ENCODE results near the gene GPR160. TPM values are rescaled to one million over a fixed set of nuclear protein-coding genes. Genes with fewer than 3 reads are reported as not detected.

The GPR160 gene
- total and polyA plus RNA-seq, 10 donors: 17.1 to 52.2 (median 25.2) TPM

DNA sequence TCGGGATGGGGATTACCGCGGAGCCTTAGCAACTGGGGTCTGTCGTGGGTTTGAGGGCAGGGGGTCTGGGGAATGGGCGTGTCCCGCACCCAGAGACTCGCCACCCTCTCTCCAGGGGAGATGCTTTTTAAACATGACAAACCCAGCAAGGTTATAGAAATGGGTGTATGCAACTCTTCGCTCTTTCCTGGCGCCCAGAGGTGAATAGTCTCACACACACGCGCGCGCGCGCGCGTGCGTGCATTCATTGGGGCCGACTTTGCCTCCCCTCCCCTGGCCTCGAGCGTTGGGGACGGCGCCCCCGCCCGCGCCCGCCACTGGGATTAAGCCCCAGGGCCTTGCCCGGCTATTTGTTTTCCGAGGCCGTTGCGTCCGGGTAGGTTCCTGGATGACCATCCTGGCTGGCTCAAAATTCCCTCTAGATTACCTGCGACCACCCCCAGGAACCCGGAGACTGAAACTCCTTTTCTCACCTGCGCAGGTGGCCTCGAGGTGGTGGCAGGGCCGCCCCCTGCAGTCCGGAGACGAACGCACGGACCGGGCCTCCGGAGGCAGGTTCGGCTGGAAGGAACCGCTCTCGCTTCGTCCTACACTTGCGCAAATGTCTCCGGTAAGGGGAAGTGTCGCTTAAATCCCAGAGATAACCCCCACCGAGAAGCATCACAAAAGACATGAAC is 777 bp downstream of the GPR160 start:
- Histone ChIP-seq H3K27ac (peak overlapping the region; percentile 57 to 97 (median 90)), H3K9me3 (no peaks in the 10 kb centered on the region), H3K36me3 (no peaks in the 10 kb centered on the region), H3K4me3 (peak overlapping the region; percentile 69 to 89 (median 79)), H3K27me3 (replicated peaks in 1 of 7) (peaks cover 0 to 18% (median 0%) of the 10 kb centered on the region in 7 donors), H3K4me1 (peaks cover 8 to 56% (median 24%) of the 10 kb centered on the region in 6 donors)
- intact Hi-C loops (cut with DNase I; ENCODE audit: low total_unique reads): no loop called here
- DNase-seq: peak; percentile 92
- TF ChIP-seq POLR2A (IDR thresholded peaks at IDR 0.05) (no peak), POLR2AphosphoS5 (IDR thresholded peaks at IDR 0.05) (peak; percentile 66 to 79 (median 70))
- TF ChIP-seq, protein P1, sequence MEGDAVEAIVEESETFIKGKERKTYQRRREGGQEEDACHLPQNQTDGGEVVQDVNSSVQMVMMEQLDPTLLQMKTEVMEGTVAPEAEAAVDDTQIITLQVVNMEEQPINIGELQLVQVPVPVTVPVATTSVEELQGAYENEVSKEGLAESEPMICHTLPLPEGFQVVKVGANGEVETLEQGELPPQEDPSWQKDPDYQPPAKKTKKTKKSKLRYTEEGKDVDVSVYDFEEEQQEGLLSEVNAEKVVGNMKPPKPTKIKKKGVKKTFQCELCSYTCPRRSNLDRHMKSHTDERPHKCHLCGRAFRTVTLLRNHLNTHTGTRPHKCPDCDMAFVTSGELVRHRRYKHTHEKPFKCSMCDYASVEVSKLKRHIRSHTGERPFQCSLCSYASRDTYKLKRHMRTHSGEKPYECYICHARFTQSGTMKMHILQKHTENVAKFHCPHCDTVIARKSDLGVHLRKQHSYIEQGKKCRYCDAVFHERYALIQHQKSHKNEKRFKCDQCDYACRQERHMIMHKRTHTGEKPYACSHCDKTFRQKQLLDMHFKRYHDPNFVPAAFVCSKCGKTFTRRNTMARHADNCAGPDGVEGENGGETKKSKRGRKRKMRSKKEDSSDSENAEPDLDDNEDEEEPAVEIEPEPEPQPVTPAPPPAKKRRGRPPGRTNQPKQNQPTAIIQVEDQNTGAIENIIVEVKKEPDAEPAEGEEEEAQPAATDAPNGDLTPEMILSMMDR (IDR thresholded peaks at IDR 0.05 in 8 of 11, conservative IDR thresholded peaks at IDR 0.05 in 3 of 11): peak in 9 of 11 experiments; percentile 15 to 52 (median 40)
- 1 to 5% (median 2%) methylated on average over 30 to 51 of the region's 51 CpGs for WGBS, 5 donors

DNA sequence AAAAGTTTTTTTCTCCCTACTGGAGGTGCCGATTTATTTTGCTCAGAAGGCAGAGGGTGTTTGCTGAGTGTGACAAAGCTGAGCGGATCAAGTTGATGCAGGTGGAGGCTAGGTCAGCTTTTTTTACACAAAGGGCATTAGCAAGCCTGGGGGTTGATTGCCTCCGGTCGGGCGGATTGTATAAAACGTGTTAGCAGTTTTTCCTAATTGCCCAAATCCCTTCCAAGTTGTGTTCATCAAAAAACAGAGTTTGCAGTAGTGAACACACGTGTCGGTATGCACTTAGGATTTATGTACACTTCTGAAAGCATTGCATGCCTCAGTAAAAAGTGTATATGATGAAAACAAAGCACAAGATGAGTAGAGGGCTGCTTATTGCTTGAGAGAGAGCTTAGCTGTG is 2.6 kb downstream of the GPR160 start:
- no peaks in the 10 kb centered on the region for H3K9me3 ChIP-seq
- H3K4me3 ChIP-seq: peak overlapping the region in 1 of 8 donors; percentile 89
- TF ChIP-seq, protein P1 (IDR thresholded peaks at IDR 0.05 in 8 of 11, conservative IDR thresholded peaks at IDR 0.05 in 3 of 11): no peak
- TF ChIP-seq POLR2A (IDR thresholded peaks at IDR 0.05): no peak
- no peak for TF ChIP-seq POLR2AphosphoS5 (IDR thresholded peaks at IDR 0.05)
- no peak for DNase-seq
- no peaks in the 10 kb centered on the region for H3K36me3 ChIP-seq
- peaks cover 8 to 66% (median 33%) of the 10 kb centered on the region in 6 donors for H3K4me1 ChIP-seq
- no peak overlapping the region for H3K27ac ChIP-seq
- 60 to 76% (median 69%) methylated on average over 8 of the region's 8 CpGs for whole genome bisulfite sequencing, 5 donors
- H3K27me3 ChIP-seq (replicated peaks in 1 of 7): peaks cover 0 to 18% (median 0%) of the 10 kb centered on the region in 7 donors
- intact Hi-C loops (cut with DNase I; ENCODE audit: low total_unique reads): no loop called here

DNA sequence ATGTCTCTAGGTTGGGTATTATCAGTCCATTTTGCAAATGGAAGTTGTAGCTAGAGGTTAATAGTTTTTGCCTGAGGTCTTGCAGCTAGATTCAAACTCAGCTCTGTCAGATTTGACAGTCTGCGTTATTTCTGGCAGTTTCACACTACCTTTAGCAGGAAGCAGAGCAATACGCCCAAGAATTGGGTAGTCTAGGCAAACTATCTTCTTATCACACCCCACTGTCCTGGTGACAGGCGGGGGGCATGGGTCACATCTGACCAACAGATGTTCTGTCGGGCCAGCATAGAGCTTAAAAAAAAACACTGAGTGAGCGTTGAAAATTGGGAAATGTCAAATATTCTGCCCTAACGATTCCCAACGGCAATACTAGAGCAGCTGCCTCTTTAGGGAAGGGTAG is 5.7 kb downstream of the GPR160 start:
- no peaks in the 10 kb centered on the region for H3K9me3 ChIP-seq
- 54 to 80% (median 72%) methylated on average over 7 of the region's 7 CpGs for WGBS, 5 donors
- no peaks in the 10 kb centered on the region for H3K36me3 ChIP-seq
- no peak overlapping the region for H3K4me3 ChIP-seq
- H3K4me1 ChIP-seq: peaks cover 3 to 67% (median 35%) of the 10 kb centered on the region in 6 donors
- H3K27ac ChIP-seq: peak overlapping the region in 3 of 8 donors; percentile 34 to 86 (median 85)
- peaks cover 0 to 5% (median 0%) of the 10 kb centered on the region in 7 donors for H3K27me3 ChIP-seq (replicated peaks in 1 of 7)
- intact Hi-C loops (cut with DNase I; ENCODE audit: low total_unique reads): no loop called here
- TF ChIP-seq POLR2AphosphoS5 (IDR thresholded peaks at IDR 0.05) (no peak), POLR2A (IDR thresholded peaks at IDR 0.05) (no peak)
- TF ChIP-seq, protein P1 (IDR thresholded peaks at IDR 0.05 in 8 of 11, conservative IDR thresholded peaks at IDR 0.05 in 3 of 11): no peak
- no peak for DNase-seq

- Histone ChIP-seq H3K27ac (peak overlapping the region in 7 of 8 donors; percentile 71 to 88 (median 78)), H3K36me3 (no peaks in the 10 kb centered on the region), H3K9me3 (no peaks in the 10 kb centered on the region), H3K27me3 (replicated peaks in 1 of 7) (no peaks in the 10 kb centered on the region), H3K4me1 (peaks cover 0 to 64% (median 27%) of the 10 kb centered on the region in 6 donors), H3K4me3 (peak overlapping the region in 1 of 8 donors; percentile 47)
- TF ChIP-seq, protein P1 (IDR thresholded peaks at IDR 0.05 in 8 of 11, conservative IDR thresholded peaks at IDR 0.05 in 3 of 11): no peak
- no peak for TF ChIP-seq POLR2A (IDR thresholded peaks at IDR 0.05)
- no peak for TF ChIP-seq POLR2AphosphoS5 (IDR thresholded peaks at IDR 0.05)
- WGBS, 5 donors: 69 to 84% (median 78%) methylated on average over 8 of the region's 8 CpGs
- intact Hi-C loops (cut with DNase I; ENCODE audit: low total_unique reads): no loop called here
- DNase-seq: no peak
Observed at GRCh38 chr3:170044271-170044670, 6.5 kb downstream of the GPR160 start.

Data from spleen (tissue), 11 donors.